Peyer's patch (tissue), 4 donors: ENCODE measurements around the gene EGFL7.

Experiments used
- CTCF ChIP-seq, 6 experiments: fragments of 450-650 bp in 4 of 6; fragments of 200-600 bp in 2 of 6; sonication (generic) in 1 of 6; IDR thresholded peaks; one replicate each; pipeline ENCODE4 v1.5.1; 2017 to 2019; ENCODE audit warnings: antibody characterized with exemption in 6 of 6, mild to moderate bottlenecking in 3 of 6, moderate library complexity in 1 of 6
- POLR2A ChIP-seq, 2 donors: fragments of 450-650 bp; IDR thresholded peaks; one replicate each; pipeline ENCODE4 v1.5.1; 2017; ENCODE audit warnings: antibody characterized with exemption in 2 of 2, mild to moderate bottlenecking in 2 of 2, moderate library complexity in 2 of 2

- TF ChIP-seq CTCF (IDR thresholded peaks at IDR 0.05) (no peak), POLR2A (IDR thresholded peaks at IDR 0.05) (peak; percentile 15 to 38)
Measured at GRCh38 chr9:136662656-136663581, at the start of gene EGFL7.
